Transverse colon (tissue), 4 donors: ENCODE measurements around the gene DGKG. TPM values are rescaled to one million over a fixed set of nuclear protein-coding genes. Genes with fewer than 3 reads are reported as not detected.

Experiments
- DNase-seq: peaks from one replicate; pipeline ENCODE4 v3.0.0-alpha.2; 2019
- H3K27ac ChIP-seq, 4 donors: fragments of 200-600 bp; sonication (generic); 2 replicates each; pipeline ENCODE4 v1.5.1; 2016 to 2018; ENCODE audit warnings: inconsistent platforms in 4 of 4
- H3K27me3 ChIP-seq: fragments of 200-600 bp; sonication (generic); 2 replicates; pipeline ENCODE4 v1.5.1; 2017; ENCODE audit warnings: inconsistent platforms
- H3K36me3 ChIP-seq, 4 donors: fragments of 200-600 bp; sonication (generic); 2 replicates each; pipeline ENCODE4 v1.5.1; 2017 to 2019; ENCODE audit warnings: inconsistent platforms in 4 of 4
- H3K4me1 ChIP-seq, 4 donors: fragments of 200-600 bp; sonication (generic); 2 replicates each; pipeline ENCODE4 v1.5.1; 2017 to 2020; ENCODE audit warnings: inconsistent platforms in 4 of 4
- H3K4me3 ChIP-seq, 4 donors: fragments of 200-600 bp; sonication (generic); 1 replicate in 1 of 4; 2 replicates in 3 of 4; pipeline versions ENCODE4 v1.5.1 to v1.6.1; 2017 to 2019; ENCODE audit warnings: inconsistent platforms in 4 of 4
- H3K9me3 ChIP-seq, 2 donors: fragments of 200-600 bp; sonication (generic); 2 replicates each; pipeline ENCODE4 v1.5.1; 2017 to 2019; ENCODE audit warnings: inconsistent platforms in 2 of 2
- CTCF ChIP-seq, 5 experiments: fragments of 200-600 bp in 3 of 5; fragments of 450-650 bp in 2 of 5; sonication (generic) in 3 of 5; IDR thresholded peaks; 1 replicate in 2 of 5; 2 replicates in 3 of 5; pipeline ENCODE4 v1.5.1; 2016 to 2017; ENCODE audit warnings: antibody characterized with exemption in 5 of 5, inconsistent platforms in 3 of 5, mild to moderate bottlenecking in 2 of 5, moderate library complexity in 1 of 5
- EP300 ChIP-seq: sonication (generic); formaldehyde crosslinking; IDR thresholded peaks from one replicate; pipeline ENCODE4 v1.6.1; 2017; ENCODE audit warnings: antibody characterized with exemption, low read depth
- POLR2A ChIP-seq: fragments of 450-650 bp; IDR thresholded peaks from one replicate; pipeline ENCODE4 v1.6.1; 2016; ENCODE audit warnings: antibody characterized with exemption, mild to moderate bottlenecking, moderate library complexity
- POLR2AphosphoS5 ChIP-seq, 3 donors: sonication (generic); formaldehyde crosslinking; IDR thresholded peaks; one replicate each; pipeline ENCODE4 v1.6.1; 2016; ENCODE audit warnings: antibody characterized with exemption in 3 of 3
- WGBS, 2 donors: methylation state at CpG; one replicate each; pipeline ENCODE4 v1.1.5; 2018; ENCODE audit warnings: low coverage in 1 of 2; 5-methylcytosine and 5-hydroxymethylcytosine counted together
- in situ Hi-C, 4 donors: fragments of 200-750 bp; cut with MboI; loops; one replicate each; pipeline versions ENCODE4 v1.15.0 to v1.15.1; 2017; ENCODE audit warnings: low sequenced_read_pairs in 3 of 4, low pct_ligation_motif_present in 1 of 4, low pct_unique_long_range_greater_than_20kb in 1 of 4
- intact Hi-C: fragments of 100-400 bp; cut with DNase I; formaldehyde crosslinking; loops from one replicate; pipeline ENCODE4 v1.15.1; 2023; ENCODE audit warnings: low total_unique reads
- total RNA-seq, 4 donors: library from RNA; depleted of rRNA; stranded (reverse); fragments of >200 nt; gene quantifications; one replicate each; pipeline ENCODE4 v1.1.0, GENCODE V29; 2016

Gene DGKG
- total RNA-seq, 4 donors from 2014 or later: 1.00 to 2.9 (median 1.8) TPM

GRCh38 chr3:186110975-186111974 is 250.8 kb downstream of the DGKG start:
- Histone ChIP-seq H3K9me3 (no peaks in the 10 kb centered on the region), H3K36me3 (no peaks in the 10 kb centered on the region), H3K4me3 (no peak overlapping the region), H3K27ac (peak overlapping the region in 1 of 4 donors; percentile 72), H3K27me3 (peaks cover 76% of the 10 kb centered on the region), H3K4me1 (peaks cover 4 to 39% (median 28%) of the 10 kb centered on the region in 4 donors)
- no peak for TF ChIP-seq POLR2AphosphoS5 (IDR thresholded peaks at IDR 0.05)
- no peak for TF ChIP-seq EP300
- TF ChIP-seq CTCF (IDR thresholded peaks at IDR 0.05): no peak
- TF ChIP-seq POLR2A: no peak
- intact Hi-C loops (no loop called here), in situ Hi-C loops (loop anchor here in 1 of 4 donors (25.0 kb wide), 1 partner anchor 676 kb away; the partner anchor contains the start of gene EIF4A2)
- DNase-seq: no peak
- 43 to 48% methylated on average over 9 to 12 of the region's 12 CpGs for WGBS, 2 donors

GRCh38 chr3:186109897-186110803 is 251.9 kb downstream of the DGKG start:
- Histone ChIP-seq H3K9me3 (no peaks in the 10 kb centered on the region), H3K4me1 (peaks cover 4 to 46% (median 28%) of the 10 kb centered on the region in 4 donors), H3K36me3 (no peaks in the 10 kb centered on the region), H3K27me3 (peaks cover 83% of the 10 kb centered on the region), H3K4me3 (peak overlapping the region in 3 of 4 donors; percentile 28 to 74 (median 40)), H3K27ac (peak overlapping the region; percentile 72 to 80 (median 77))
- intact Hi-C loops (no loop called here), in situ Hi-C loops (loop anchor here in 1 of 4 donors (25.0 kb wide), 1 partner anchor 677 kb away; the partner anchor contains the start of gene EIF4A2)
- WGBS, 2 donors: 3 to 9% methylated on average over 12 to 34 of the region's 35 CpGs
- TF ChIP-seq POLR2AphosphoS5 (IDR thresholded peaks at IDR 0.05) (peak in 1 of 3 donors; percentile 6), EP300 (no peak)
- DNase-seq: no peak

GRCh38 chr3:186108941-186109865 is 252.8 kb downstream of the DGKG start, which contains the start of gene ETV5:
ETV5 (minus strand) TSS chr3:186109089; CDS start chr3:186105868, 3,221 bp downstream.
- peak; percentile 50 to 79 (median 64) for TF ChIP-seq POLR2AphosphoS5 (IDR thresholded peaks at IDR 0.05)
- peak; percentile 38 for TF ChIP-seq POLR2A
- peak in 1 of 5 experiments; percentile 16 for TF ChIP-seq CTCF (IDR thresholded peaks at IDR 0.05)
- no peak for TF ChIP-seq EP300
- peak within 1 kb of the TSS; percentile 41 to 76 (median 69) for H3K4me3 ChIP-seq
- intact Hi-C loops: no loop called here
- 0% methylated on average over 2 to 44 of the region's 63 CpGs for WGBS, 2 donors
- in situ Hi-C loops: loop anchor here in 1 of 4 donors (25.0 kb wide), 1 partner anchor 678 kb away; the partner anchor contains the start of gene EIF4A2
- no peaks in the 10 kb centered on the region for H3K9me3 ChIP-seq
- H3K4me1 ChIP-seq: peaks cover 4 to 47% (median 28%) of the 10 kb centered on the region in 4 donors
- H3K36me3 ChIP-seq: no peaks in the 10 kb centered on the region
- DNase-seq: peak; percentile 98
- H3K27ac ChIP-seq: peak within 1 kb of the TSS; percentile 78 to 88 (median 82)
- peaks cover 78% of the 10 kb centered on the region for H3K27me3 ChIP-seq
